ENCODE data around the gene N4BP3.

DNA sequence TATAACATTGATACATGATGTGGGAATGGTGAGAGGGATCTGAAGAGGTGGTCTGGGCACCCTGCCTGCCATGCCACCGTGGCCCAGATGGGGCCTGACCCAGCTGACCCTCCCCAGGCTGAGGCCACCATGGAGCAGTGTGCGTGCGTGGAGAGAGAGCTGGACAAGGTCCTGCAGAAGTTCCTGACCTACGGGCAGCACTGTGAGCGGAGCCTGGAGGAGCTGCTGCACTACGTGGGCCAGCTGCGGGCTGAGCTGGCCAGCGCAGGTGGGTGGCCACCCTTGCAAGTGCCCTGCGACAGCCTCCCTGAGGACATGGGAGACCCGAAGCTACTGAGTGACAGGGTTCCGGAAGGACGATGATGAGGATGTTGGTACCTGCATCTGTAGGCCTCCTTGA, 24.7 kb downstream of the N4BP3 start:
- TF ChIP-seq CTCF (IDR thresholded peaks at IDR 0.05; ENCODE audit: insufficient read depth, low read length, poor library complexity, severe bottlenecking), result no peak
- no peak for TF ChIP-seq EZH2phosphoT487 (conservative IDR thresholded peaks at IDR 0.05; ENCODE audit: low read length)

Measured in SU-DHL-6 (cell line).